Panc1 (cell line): ENCODE data around the gene SLC16A7. TPM values are rescaled to one million over a fixed set of nuclear protein-coding genes. Genes with fewer than 3 reads are reported as not detected.

ENCODE experiments used
- ATAC-seq: fragments of 200-7000 bp; cut with Tn5 transposase; 2 replicates; pipeline ENCODE4 v1.9.1; 2020; ENCODE audit warnings: mild to moderate bottlenecking, moderate library complexity
- BruUV-seq: library from RNA; stranded (reverse); fragments of 400-500 nt; replicated peaks from 2 replicates; lab custom pipeline; 2021; lab: Mats Ljungman, UMichigan
- CTCF ChIA-PET: fragments of 300-600 bp; sonication (Branson Sonifier 250); formaldehyde crosslinking; loops from one replicate; lab custom pipeline; 2022; ENCODE audit warnings: antibody characterized with exemption; lab: Charles Lee
- POLR2A ChIA-PET: fragments of 300-600 bp; sonication (Branson Sonifier 250); formaldehyde crosslinking; loops from one replicate; lab custom pipeline; 2022; ENCODE audit warnings: antibody characterized with exemption; lab: Charles Lee
- DNase-seq: peaks from one replicate; pipeline ENCODE4 v3.0.0-alpha.2; 2010; ENCODE audit warnings: low read depth, low spot score
- H3K27ac ChIP-seq: 2 replicates; pipeline ENCODE4 v1.5.1; 2011; ENCODE audit warnings: mild to moderate bottlenecking, low read length, inconsistent platforms
- H3K27me3 ChIP-seq: fragments of 200-500 bp; sonication (Bioruptor generic); 2 replicates; pipeline ENCODE4 v1.6.0; 2014; ENCODE audit warnings: low read length, inconsistent platforms; ENCODE audit not compliant: control insufficient read depth, insufficient read depth
- H3K36me3 ChIP-seq: fragments of 200-500 bp; sonication (Bioruptor generic); 2 replicates; pipeline ENCODE4 v1.5.1; 2014; ENCODE audit warnings: inconsistent platforms, mild to moderate bottlenecking, low read length, moderate library complexity; ENCODE audit not compliant: control insufficient read depth, insufficient read depth
- H3K4me1 ChIP-seq: 2 replicates; pipeline ENCODE4 v1.5.1; 2011; ENCODE audit warnings: inconsistent platforms, mild to moderate bottlenecking, low read length, moderate library complexity; ENCODE audit not compliant: control insufficient read depth, insufficient read depth
- H3K4me3 ChIP-seq, 2 experiments: 2 replicates each; pipeline ENCODE4 v1.5.1; 2011 to 2012; ENCODE audit warnings: low read depth in 2 of 2, low read length in 2 of 2, mild to moderate bottlenecking in 2 of 2, inconsistent platforms in 1 of 2, moderate library complexity in 1 of 2
- H3K9me3 ChIP-seq: fragments of 200-500 bp; sonication (Bioruptor generic); 2 replicates; pipeline ENCODE4 v1.5.1; 2014; ENCODE audit warnings: low read depth, mild to moderate bottlenecking, inconsistent platforms, low read length, moderate library complexity; ENCODE audit not compliant: control insufficient read depth, insufficient read depth
- CTCF ChIP-seq: fragments of 450-650 bp; IDR thresholded peaks from 2 replicates; pipeline ENCODE4 v1.5.1; 2017; ENCODE audit warnings: mild to moderate bottlenecking
- POLR2AphosphoS5 ChIP-seq: IDR thresholded peaks from 2 replicates; pipeline ENCODE4 v1.6.1; 2012; ENCODE audit warnings: mild to moderate bottlenecking, low read depth, low read length, moderate library complexity
- REST ChIP-seq, 2 experiments: IDR thresholded peaks; 2 replicates each; pipeline ENCODE4 v1.6.1; 2011 to 2012; ENCODE audit warnings: low read depth in 2 of 2, control low read depth in 1 of 2, low read length in 1 of 2, mild to moderate bottlenecking in 1 of 2, moderate library complexity in 1 of 2; ENCODE audit not compliant: insufficient read depth in 1 of 2
- SIN3A ChIP-seq: IDR thresholded peaks from 2 replicates; pipeline ENCODE4 v1.6.1; 2012; ENCODE audit warnings: low read depth, mild to moderate bottlenecking, low read length, moderate library complexity, borderline replicate concordance; ENCODE audit not compliant: insufficient read depth
- TCF7L2 ChIP-seq: IDR thresholded peaks from 2 replicates; pipeline ENCODE4 v1.6.1; 2011; ENCODE audit warnings: mild to moderate bottlenecking, low read depth, low read length, inconsistent platforms
- in situ Hi-C: cut with HindIII; loops from 2 replicates; pipeline ENCODE4 v1.10.0; 2016; ENCODE audit warnings: low sequenced_read_pairs, low pct_unique_long_range_greater_than_20kb
- intact Hi-C: fragments of 100-400 bp; cut with micrococcal nuclease; formaldehyde crosslinking; loops from one replicate; pipeline ENCODE4 v1.10.0; 2022; ENCODE audit not compliant: unreplicated experiment
- total RNA-seq: library from RNA; stranded (reverse); gene quantifications from one replicate; pipeline ENCODE4 v1.2.1, GENCODE V29; 2021; ENCODE audit not compliant: unreplicated experiment

Gene SLC16A7
- total RNA-seq, 1 experiment from 2014 or later = 0.33 TPM

- no TSS peak for BruUV-seq
- DNase-seq (no peak), ATAC-seq (no peak)
- H3K36me3 ChIP-seq = no peaks in the 10 kb centered on the region
- no peaks in the 10 kb centered on the region for H3K4me1 ChIP-seq
- no peak overlapping the region for H3K4me3 ChIP-seq
- no peak for TF ChIP-seq POLR2AphosphoS5
- TF ChIP-seq TCF7L2 = no peak
- TF ChIP-seq CTCF = no peak
- TF ChIP-seq REST (IDR thresholded peaks at IDR 0.05; ENCODE audit: insufficient read depth in 1 of 2, low read depth in 2 of 2, low read length in 1 of 2) = no peak
- TF ChIP-seq SIN3A = no peak
- CTCF ChIA-PET = no interaction called here
- H3K27ac ChIP-seq = no peak overlapping the region
- H3K9me3 ChIP-seq = no peaks in the 10 kb centered on the region
- in situ Hi-C loops = no loop called here
- H3K27me3 ChIP-seq = no peaks in the 10 kb centered on the region
- intact Hi-C loops = no loop called here
- POLR2A ChIA-PET = no interaction called here
Observed at GRCh38 chr12:59634254-59634653, 38.4 kb downstream of the SLC16A7 start.

GRCh38 chr12:59636945-59637691 lies 41.3 kb downstream of the SLC16A7 start:
- DNase-seq = no peak
- Histone ChIP-seq H3K27ac (no peak overlapping the region), H3K27me3 (no peaks in the 10 kb centered on the region), H3K36me3 (no peaks in the 10 kb centered on the region), H3K4me1 (no peaks in the 10 kb centered on the region), H3K9me3 (no peaks in the 10 kb centered on the region), H3K4me3 (no peak overlapping the region)
- POLR2A ChIA-PET = no interaction called here
- ATAC-seq = no peak
- CTCF ChIA-PET = no interaction called here
- no peak for TF ChIP-seq CTCF
- no peak for TF ChIP-seq REST (IDR thresholded peaks at IDR 0.05; ENCODE audit: insufficient read depth in 1 of 2, low read depth in 2 of 2, low read length in 1 of 2)
- no peak for TF ChIP-seq SIN3A
- TF ChIP-seq POLR2AphosphoS5 = no peak
- no peak for TF ChIP-seq TCF7L2
- intact Hi-C loops = no loop called here
- BruUV-seq = no TSS peak
- in situ Hi-C loops = no loop called here
